Transverse colon (tissue), 4 donors: ENCODE data around the gene COPA. TPM values are rescaled to one million over a fixed set of nuclear protein-coding genes. Genes with fewer than 3 reads are reported as not detected.

Source experiments
- DNase-seq: peaks from one replicate; pipeline ENCODE4 v3.0.0-alpha.2; 2019
- H3K27ac ChIP-seq, 4 donors: fragments of 200-600 bp; sonication (generic); 2 replicates each; pipeline ENCODE4 v1.5.1; 2016 to 2018; ENCODE audit warnings: inconsistent platforms in 4 of 4
- H3K27me3 ChIP-seq: fragments of 200-600 bp; sonication (generic); 2 replicates; pipeline ENCODE4 v1.5.1; 2017; ENCODE audit warnings: inconsistent platforms
- H3K36me3 ChIP-seq, 4 donors: fragments of 200-600 bp; sonication (generic); 2 replicates each; pipeline ENCODE4 v1.5.1; 2017 to 2019; ENCODE audit warnings: inconsistent platforms in 4 of 4
- H3K4me1 ChIP-seq, 4 donors: fragments of 200-600 bp; sonication (generic); 2 replicates each; pipeline ENCODE4 v1.5.1; 2017 to 2020; ENCODE audit warnings: inconsistent platforms in 4 of 4
- H3K4me3 ChIP-seq, 4 donors: fragments of 200-600 bp; sonication (generic); 1 replicate in 1 of 4; 2 replicates in 3 of 4; pipeline versions ENCODE4 v1.5.1 to v1.6.1; 2017 to 2019; ENCODE audit warnings: inconsistent platforms in 4 of 4
- H3K9me3 ChIP-seq, 2 donors: fragments of 200-600 bp; sonication (generic); 2 replicates each; pipeline ENCODE4 v1.5.1; 2017 to 2019; ENCODE audit warnings: inconsistent platforms in 2 of 2
- CTCF ChIP-seq, 5 experiments: fragments of 200-600 bp in 3 of 5; fragments of 450-650 bp in 2 of 5; sonication (generic) in 3 of 5; IDR thresholded peaks; 1 replicate in 2 of 5; 2 replicates in 3 of 5; pipeline ENCODE4 v1.5.1; 2016 to 2017; ENCODE audit warnings: antibody characterized with exemption in 5 of 5, inconsistent platforms in 3 of 5, mild to moderate bottlenecking in 2 of 5, moderate library complexity in 1 of 5
- EP300 ChIP-seq: sonication (generic); formaldehyde crosslinking; IDR thresholded peaks from one replicate; pipeline ENCODE4 v1.6.1; 2017; ENCODE audit warnings: antibody characterized with exemption, low read depth
- POLR2A ChIP-seq: fragments of 450-650 bp; IDR thresholded peaks from one replicate; pipeline ENCODE4 v1.6.1; 2016; ENCODE audit warnings: antibody characterized with exemption, mild to moderate bottlenecking, moderate library complexity
- POLR2AphosphoS5 ChIP-seq, 3 donors: sonication (generic); formaldehyde crosslinking; IDR thresholded peaks; one replicate each; pipeline ENCODE4 v1.6.1; 2016; ENCODE audit warnings: antibody characterized with exemption in 3 of 3
- WGBS, 2 donors: methylation state at CpG; one replicate each; pipeline ENCODE4 v1.1.5; 2018; ENCODE audit warnings: low coverage in 1 of 2; 5-methylcytosine and 5-hydroxymethylcytosine counted together
- in situ Hi-C, 4 donors: fragments of 200-750 bp; cut with MboI; loops; one replicate each; pipeline versions ENCODE4 v1.15.0 to v1.15.1; 2017; ENCODE audit warnings: low sequenced_read_pairs in 3 of 4, low pct_ligation_motif_present in 1 of 4, low pct_unique_long_range_greater_than_20kb in 1 of 4
- intact Hi-C: fragments of 100-400 bp; cut with DNase I; formaldehyde crosslinking; loops from one replicate; pipeline ENCODE4 v1.15.1; 2023; ENCODE audit warnings: low total_unique reads
- total RNA-seq, 4 donors: library from RNA; depleted of rRNA; stranded (reverse); fragments of >200 nt; gene quantifications; one replicate each; pipeline ENCODE4 v1.1.0, GENCODE V29; 2016

COPA gene
- total RNA-seq, 4 donors from 2014 or later, result 98.7 to 152 (median 119) TPM

- Histone ChIP-seq H3K36me3 (peaks cover 0 to 31% (median 15%) of the 10 kb centered on the region in 4 donors), H3K4me1 (peaks cover 0 to 17% (median 8%) of the 10 kb centered on the region in 4 donors), H3K27ac (peak overlapping the region in 1 of 4 donors; percentile 29), H3K27me3 (no peaks in the 10 kb centered on the region), H3K4me3 (no peak overlapping the region), H3K9me3 (no peaks in the 10 kb centered on the region)
- TF ChIP-seq POLR2AphosphoS5 (IDR thresholded peaks at IDR 0.05) (no peak), CTCF (IDR thresholded peaks at IDR 0.05) (no peak), EP300 (no peak), POLR2A (no peak)
- DNase-seq, result no peak
- 50 to 58% methylated on average over 4 of the region's 4 CpGs for WGBS, 2 donors
- in situ Hi-C loops (no loop called here), intact Hi-C loops (no loop called here)
Measured at GRCh38 chr1:160346958-160347357, 3.9 kb upstream of the COPA start.

- peak overlapping the region in 1 of 4 donors; percentile 29 for H3K27ac ChIP-seq
- DNase-seq, result no peak
- H3K4me1 ChIP-seq, result peaks cover 2 to 22% (median 13%) of the 10 kb centered on the region in 4 donors
- no peak overlapping the region for H3K4me3 ChIP-seq
- intact Hi-C loops (no loop called here), in situ Hi-C loops (no loop called here)
- peaks cover 0 to 26% (median 13%) of the 10 kb centered on the region in 4 donors for H3K36me3 ChIP-seq
- no peak for TF ChIP-seq POLR2AphosphoS5 (IDR thresholded peaks at IDR 0.05)
- no peak for TF ChIP-seq CTCF (IDR thresholded peaks at IDR 0.05)
- TF ChIP-seq EP300, result no peak
- no peak for TF ChIP-seq POLR2A
- no peaks in the 10 kb centered on the region for H3K9me3 ChIP-seq
- 88 to 100% methylated on average over 7 to 10 of the region's 10 CpGs for WGBS, 2 donors
- H3K27me3 ChIP-seq, result no peaks in the 10 kb centered on the region
Measured at GRCh38 chr1:160346463-160346862, 3.4 kb upstream of the COPA start.

GRCh38 chr1:160344936-160345335 lies 1.9 kb upstream of the COPA start:
- Histone ChIP-seq H3K27me3 (no peaks in the 10 kb centered on the region), H3K27ac (no peak overlapping the region), H3K4me1 (peaks cover 7 to 33% (median 20%) of the 10 kb centered on the region in 4 donors), H3K9me3 (no peaks in the 10 kb centered on the region), H3K4me3 (no peak overlapping the region), H3K36me3 (peaks cover 0 to 12% (median 5%) of the 10 kb centered on the region in 4 donors)
- intact Hi-C loops, result no loop called here
- in situ Hi-C loops, result no loop called here
- no peak for DNase-seq
- no peak for TF ChIP-seq POLR2AphosphoS5 (IDR thresholded peaks at IDR 0.05)
- TF ChIP-seq POLR2A, result no peak
- no peak for TF ChIP-seq CTCF (IDR thresholded peaks at IDR 0.05)
- no peak for TF ChIP-seq EP300
- 78 to 97% methylated on average over 1 to 6 of the region's 6 CpGs for WGBS, 2 donors

GRCh38 chr1:160344241-160344640 lies 1.2 kb upstream of the COPA start:
- Histone ChIP-seq H3K36me3 (peaks cover 0 to 13% (median 5%) of the 10 kb centered on the region in 4 donors), H3K9me3 (no peaks in the 10 kb centered on the region), H3K4me3 (peak overlapping the region in 3 of 4 donors; percentile 73 to 97 (median 96)), H3K27ac (peak overlapping the region in 1 of 4 donors; percentile 97), H3K27me3 (no peaks in the 10 kb centered on the region), H3K4me1 (peaks cover 7 to 33% (median 20%) of the 10 kb centered on the region in 4 donors)
- TF ChIP-seq CTCF (IDR thresholded peaks at IDR 0.05), result no peak
- no peak for TF ChIP-seq POLR2A
- TF ChIP-seq EP300, result no peak
- TF ChIP-seq POLR2AphosphoS5 (IDR thresholded peaks at IDR 0.05), result no peak
- no peak for DNase-seq
- 63 to 71% methylated on average over 3 of the region's 3 CpGs for WGBS, 2 donors
- intact Hi-C loops, result no loop called here
- in situ Hi-C loops, result no loop called here
